ENCODE data around the gene MAGED4.
"Not testable (repeated sequence)": the region's sequence is repeated elsewhere in the genome, so short reads cannot be mapped to it uniquely, and the experiment has no call there.

Gene MAGED4

GRCh38 chrX:52184440-52185077 lies at the start of gene MAGED4:
Gene MAGED4 (plus strand): TSS chrX:52184888. CDS start chrX:52185923, 1,035 bp downstream.
- DNase-seq, result not testable (repeated sequence)

- no peak for DNase-seq
These were observed 45.7 kb upstream of the MAGED4 start for GRCh38 chrX:52138830-52139544.

GRCh38 chrX:52139545-52139895 lies 45.2 kb upstream of the MAGED4 start:
- DNase-seq, result no peak

GRCh38 chrX:52140020-52140419 lies 44.7 kb upstream of the MAGED4 start:
- no peak for DNase-seq

- not testable (repeated sequence) for DNase-seq
These were observed 34.0 kb upstream of the MAGED4 start for GRCh38 chrX:52150667-52151066.

- not testable (repeated sequence) for DNase-seq
These were observed 24.5 kb upstream of the MAGED4 start for GRCh38 chrX:52160140-52160539.

GRCh38 chrX:52166840-52167239 lies 17.8 kb upstream of the MAGED4 start:
- no peak for DNase-seq

- DNase-seq, result not testable (repeated sequence)
These were observed 13.6 kb upstream of the MAGED4 start for GRCh38 chrX:52171055-52171454.

GRCh38 chrX:52185078-52185453 lies 378 bp downstream of the MAGED4 start:
- DNase-seq, result not testable (repeated sequence)

GRCh38 chrX:52211405-52211804 lies 26.7 kb downstream of the MAGED4 start:
- DNase-seq, result not testable (repeated sequence)

- no peak for DNase-seq
These were observed 28.6 kb downstream of the MAGED4 start for GRCh38 chrX:52213276-52213675.

GRCh38 chrX:52216541-52216940 lies 31.9 kb downstream of the MAGED4 start:
- DNase-seq, result no peak

- no peak for DNase-seq
These were observed 32.9 kb downstream of the MAGED4 start for GRCh38 chrX:52217494-52218160.

GRCh38 chrX:52220936-52221335 lies 36.2 kb downstream of the MAGED4 start:
- DNase-seq, result no peak
